GM19397 (cell line): ENCODE results near the gene CMTM2.
"Not testable (repeated sequence)": the region's sequence is repeated elsewhere in the genome, so short reads cannot be mapped to it uniquely, and the experiment has no call there.

Source experiments
- ATAC-seq: cut with Tn5 transposase; IDR thresholded peaks from one replicate; pipeline ENCODE4 v1.9.1; 2021; ENCODE audit warnings: mild to moderate bottlenecking, moderate library complexity; ENCODE audit not compliant: unreplicated experiment

CMTM2 gene

GRCh38 chr16:66605979-66606751 is 26.9 kb downstream of the CMTM2 start:
- ATAC-seq = no peak

DNA sequence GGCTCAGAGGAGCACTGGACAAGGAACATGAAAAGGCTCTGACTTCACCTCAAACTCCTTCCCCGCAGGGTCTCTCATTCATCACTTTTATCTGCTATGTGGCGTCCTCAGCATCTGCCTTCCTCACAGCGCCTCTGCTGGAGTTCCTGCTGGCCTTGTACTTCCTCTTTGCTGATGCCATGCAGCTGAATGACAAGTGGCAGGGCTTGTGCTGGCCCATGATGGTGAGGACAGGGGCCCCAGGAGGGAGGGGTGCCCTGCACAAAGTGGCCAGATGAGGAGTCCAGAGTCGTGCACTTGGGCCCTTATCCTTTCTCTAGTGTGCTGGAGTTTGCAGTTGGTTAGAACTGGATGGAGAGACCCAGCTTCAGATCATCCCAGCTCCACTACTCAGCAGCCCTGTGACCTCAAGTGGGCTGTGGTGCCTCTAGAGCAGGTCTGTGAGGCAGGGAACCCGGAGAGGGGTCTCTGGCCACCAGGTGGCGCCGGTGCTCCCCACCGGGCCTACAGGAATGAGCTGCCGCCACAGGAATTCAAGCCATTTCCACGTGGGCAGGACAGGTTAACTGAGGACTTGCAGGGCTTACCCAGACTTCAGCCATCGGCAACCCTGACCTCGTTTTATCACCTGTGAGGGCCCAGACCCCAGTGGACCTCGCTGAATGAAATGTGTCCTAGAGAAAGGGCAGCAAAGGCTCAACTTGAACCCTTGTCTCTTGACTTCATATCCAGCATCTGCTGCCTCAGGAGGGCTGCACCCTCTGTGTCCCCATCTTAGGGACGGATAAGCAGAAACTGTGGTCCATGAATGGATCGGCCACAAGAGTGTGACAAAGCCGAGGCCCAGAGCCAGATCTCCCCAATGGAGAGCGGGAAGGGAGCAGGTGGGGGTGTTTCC is 29.2 kb downstream of the CMTM2 start:
- ATAC-seq = no peak

DNA sequence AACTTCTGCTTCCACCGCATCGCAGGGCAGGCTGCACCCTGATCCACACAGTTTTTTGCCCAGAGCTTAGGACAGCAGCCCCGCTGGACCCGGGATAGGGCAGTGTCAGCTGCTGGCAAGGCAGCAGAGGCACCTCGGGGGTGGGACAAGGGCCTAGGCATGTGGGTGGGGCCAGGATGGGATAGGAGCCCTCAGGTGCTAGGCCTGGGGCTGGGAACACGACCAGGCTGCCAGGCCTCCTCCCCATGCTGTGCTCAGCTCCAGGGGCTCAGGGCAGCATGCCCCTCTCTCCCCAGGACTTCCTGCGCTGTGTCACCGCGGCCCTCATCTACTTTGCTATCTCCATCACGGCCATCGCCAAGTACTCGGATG is 29.9 kb downstream of the CMTM2 start:
- ATAC-seq = no peak

DNA sequence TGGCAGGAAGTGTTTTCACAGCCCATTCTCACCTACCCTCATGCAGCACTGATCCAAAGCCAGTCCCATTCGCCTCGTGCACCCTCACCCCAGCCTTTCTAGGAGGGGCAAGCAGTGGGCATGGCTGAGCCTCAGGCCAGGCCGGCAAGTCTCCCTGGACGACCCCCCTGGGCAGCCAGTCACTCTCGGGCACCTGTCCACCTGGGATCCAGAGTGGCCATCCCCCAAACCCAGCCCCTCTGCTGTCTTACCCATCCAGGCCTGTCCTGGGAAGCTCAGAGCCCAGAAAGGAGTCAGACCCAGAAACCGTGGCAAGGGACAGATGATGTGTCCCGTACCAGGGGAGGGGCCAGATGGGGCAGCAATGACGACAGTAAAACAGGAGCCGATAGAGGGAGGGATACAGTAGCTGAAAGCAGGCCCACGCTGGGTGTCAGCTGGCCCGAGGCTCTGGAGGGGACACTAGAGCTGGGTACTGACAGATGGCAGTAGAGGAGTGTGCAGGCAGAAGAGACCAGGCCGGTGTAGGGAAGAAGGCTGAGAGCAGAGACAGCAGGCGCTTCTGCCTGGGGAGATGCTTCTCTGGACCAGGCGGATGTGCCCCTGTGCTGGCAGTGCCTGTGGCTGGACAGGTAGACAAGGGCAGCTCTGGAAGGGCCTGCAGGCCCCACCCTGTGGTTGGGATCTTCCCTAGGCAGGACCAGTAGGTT is 31.0 kb downstream of the CMTM2 start:
- ATAC-seq = no peak

DNA sequence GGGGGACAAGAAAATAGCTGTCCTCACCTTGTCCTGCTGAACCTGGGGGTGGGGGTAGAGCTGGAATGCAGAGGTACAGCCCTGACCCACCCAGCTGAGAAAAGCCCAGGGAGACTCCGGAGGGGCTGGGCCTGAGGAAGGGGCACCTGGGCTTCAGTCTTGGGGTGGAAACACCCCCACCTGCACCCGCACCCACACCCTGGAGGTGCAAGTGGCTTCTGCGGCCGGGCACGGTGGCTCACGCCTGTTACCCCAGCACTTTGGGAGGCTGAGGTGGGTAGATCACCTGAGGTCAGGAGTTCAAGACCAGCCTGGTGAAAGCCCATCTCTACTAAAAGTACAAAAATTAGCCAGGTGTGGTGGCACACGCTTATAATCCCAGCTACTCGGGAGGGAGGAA is 32.6 kb downstream of the CMTM2 start:
- not testable (repeated sequence) for ATAC-seq

DNA sequence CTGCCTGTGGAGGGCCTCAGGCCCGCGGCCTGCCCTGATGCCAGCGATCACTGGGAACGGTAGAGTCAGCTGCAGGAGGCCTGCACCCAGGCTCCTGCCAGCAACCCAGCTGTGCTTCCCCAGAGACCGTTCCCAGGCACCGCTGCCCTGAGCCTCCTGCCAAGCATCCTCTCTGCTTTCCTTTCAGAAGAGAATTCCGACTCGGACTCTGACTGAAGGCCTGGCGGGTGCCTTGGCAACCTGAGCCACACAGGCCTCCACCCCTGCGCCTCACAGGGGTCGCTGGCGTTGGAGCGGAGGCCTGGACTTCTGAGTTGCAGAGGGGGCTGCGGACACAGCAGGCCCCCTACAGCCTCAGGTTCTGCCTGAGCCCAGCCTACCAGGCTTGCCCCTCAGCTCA is 33.2 kb downstream of the CMTM2 start:
- no peak for ATAC-seq

DNA sequence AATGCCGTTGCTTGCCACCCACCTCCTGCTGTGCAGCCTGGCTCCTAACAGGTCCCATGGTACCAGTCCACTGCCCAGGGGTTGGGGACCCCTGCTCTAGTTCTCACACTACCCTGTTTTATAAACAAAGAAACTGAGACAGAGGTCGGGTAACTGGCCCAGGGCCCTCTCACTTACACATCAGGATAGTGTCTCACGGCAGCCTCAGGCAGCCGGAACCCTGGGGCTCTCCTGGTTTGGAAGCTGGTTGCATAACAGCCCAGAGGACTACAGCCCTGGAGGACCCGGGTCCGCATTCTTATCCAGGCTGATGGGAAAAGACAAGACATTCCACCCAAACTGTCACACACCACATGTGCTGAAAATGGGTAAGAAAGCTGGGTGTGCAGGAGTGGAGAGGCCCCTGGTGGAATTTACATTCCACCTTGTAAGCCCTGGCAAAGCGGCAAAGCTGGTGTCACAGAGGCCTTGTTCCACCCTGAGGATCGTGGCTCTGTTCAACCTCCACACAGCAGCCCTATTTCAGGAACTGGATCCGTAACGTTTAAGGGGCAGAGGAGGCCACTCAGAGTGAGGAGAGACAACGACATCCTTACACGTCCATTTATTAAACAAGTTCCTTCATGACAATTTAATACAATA is 35.0 kb downstream of the CMTM2 start:
- no peak for ATAC-seq

DNA sequence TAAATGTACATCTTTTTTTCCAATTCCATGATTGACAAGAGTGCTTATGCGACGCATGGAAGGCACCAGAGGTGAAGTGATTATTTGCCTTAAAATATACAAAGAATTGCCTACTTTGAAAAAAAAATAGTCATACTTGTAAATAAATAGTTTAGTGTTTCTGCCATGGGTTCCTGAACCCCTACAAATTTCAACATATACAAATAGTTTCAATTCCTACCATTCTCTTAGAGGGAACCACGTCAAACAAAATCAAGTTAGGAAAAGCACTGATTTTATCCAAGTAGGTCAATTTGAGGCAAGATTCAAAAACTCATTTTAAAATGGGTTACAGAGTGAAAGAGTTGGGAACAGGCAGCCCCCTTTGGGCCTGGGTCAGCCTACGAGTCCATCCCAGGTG is 36.9 kb downstream of the CMTM2 start:
- ATAC-seq = no peak

DNA sequence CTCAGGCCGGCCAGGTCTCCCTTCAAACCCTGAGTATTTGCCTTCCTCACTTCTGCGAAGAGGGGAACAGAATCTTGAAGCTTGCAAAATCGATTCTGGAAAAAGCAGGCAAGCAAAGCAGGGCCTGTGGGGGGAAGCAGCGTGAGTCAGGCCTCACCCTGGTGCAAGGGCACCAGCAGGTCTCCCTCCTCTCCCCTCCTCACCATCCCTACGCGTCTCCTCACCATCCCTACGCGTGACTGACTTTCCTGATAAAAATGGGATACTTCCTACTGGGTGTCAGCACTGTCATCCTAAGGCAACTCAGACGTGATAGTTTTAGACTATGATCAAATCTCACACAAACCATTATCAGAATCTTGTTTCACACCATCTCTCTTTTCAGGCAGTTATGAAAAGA is 37.3 kb downstream of the CMTM2 start:
- no peak for ATAC-seq

- no peak for ATAC-seq
These were observed 37.8 kb downstream of the CMTM2 start for GRCh38 chr16:66617010-66617434.

DNA sequence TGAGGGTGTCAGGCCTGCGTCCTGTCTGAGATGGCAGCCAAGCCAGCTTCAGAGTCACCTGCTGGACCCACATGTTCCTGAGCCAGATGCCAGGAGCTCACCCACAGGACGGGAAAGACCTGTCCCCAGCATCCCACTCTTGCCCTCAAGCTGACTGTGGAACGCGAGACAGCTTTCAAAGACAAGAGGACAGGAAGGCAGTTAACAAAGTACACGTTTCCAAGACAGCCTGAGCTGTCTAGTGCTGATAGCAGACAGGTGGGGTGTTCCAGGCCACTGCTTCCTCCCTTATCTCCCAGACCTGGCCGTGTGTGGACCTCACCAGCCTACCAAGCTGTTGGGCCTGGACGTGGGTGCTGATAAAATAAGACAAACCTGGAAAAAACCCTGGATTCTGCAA is 38.5 kb downstream of the CMTM2 start:
- ATAC-seq = no peak

- ATAC-seq = no peak
These were observed 39.5 kb downstream of the CMTM2 start for GRCh38 chr16:66618588-66619375.

DNA sequence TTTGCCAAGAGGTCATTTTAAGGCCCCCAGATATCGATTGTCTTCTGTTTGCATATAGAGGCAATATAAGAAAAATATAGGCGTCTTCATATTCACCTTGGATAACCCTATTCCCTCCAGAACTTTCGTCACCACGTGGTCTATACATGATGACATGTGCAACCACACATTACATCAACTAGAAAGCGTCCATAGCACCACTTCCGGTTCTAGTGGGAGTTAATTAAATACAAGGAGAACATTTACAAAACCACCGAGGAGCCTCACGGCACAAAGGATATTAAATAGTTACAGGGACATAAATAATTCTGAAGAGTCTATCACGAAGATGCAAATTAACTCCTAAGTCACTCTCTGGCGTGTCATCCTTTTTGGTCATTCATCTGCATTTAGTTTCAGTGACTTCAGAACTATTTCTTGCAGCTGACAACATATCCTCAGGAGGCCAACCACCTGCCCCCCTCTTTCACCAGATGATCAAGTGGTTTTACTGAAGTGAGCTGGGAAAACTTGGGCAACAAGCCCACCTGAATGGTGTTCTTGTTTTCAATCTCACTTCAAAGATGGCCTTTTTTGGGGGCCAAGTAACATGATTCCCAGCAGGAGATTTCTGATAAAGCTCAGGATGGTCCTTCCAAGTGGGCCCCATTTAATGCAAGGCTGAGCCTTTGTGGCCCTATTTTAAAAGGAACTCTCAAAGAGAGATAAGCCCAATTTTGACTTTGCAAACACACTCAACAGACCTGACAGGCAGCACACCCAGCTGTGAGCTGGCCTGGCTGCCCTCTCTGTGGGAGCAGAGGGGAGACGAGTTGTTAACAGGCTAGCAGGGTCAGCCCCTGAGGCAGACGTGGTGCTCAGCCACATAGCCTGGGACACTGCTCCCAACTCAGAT is 40.5 kb downstream of the CMTM2 start:
- no peak for ATAC-seq

GRCh38 chr16:66620429-66620795 is 41.1 kb downstream of the CMTM2 start:
- ATAC-seq = no peak

DNA sequence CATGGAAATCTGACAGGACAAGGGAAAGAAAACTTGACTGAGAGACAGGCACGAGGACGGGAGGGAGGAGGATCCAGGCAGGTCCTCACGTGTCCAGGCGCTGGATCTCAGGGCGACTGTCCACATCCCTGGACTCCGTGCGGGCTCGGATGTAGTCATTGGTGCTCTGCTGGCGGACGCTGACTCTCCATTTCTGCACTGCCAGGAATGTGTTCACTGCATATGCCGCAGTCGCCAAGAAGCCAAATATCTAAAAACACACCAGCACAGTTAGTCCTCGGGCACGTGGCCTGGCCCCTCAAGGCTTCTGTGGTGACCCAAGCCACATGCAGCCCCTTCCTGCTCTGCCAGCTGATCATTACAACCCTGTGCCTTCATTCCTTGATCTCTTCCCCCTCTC is 42.7 kb downstream of the CMTM2 start:
- no peak for ATAC-seq

DNA sequence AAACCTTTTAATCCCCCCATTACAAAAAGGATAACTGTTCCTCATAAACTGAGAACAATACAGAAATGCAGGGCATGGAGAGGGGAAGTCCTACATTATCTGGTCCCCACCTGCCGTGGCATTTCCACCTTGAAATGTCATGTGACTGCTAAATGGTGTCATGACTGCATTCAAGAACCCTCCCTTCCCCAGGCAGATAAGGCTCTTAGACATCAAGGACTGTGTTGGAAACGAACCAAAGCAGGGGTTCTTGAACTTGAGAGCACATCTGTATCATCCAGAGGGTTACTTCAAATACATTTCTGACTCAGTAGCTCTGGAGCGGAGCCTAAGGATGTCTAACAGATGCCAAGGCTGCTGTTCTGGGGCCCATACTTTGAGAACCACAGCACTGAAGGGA is 43.6 kb downstream of the CMTM2 start:
- ATAC-seq = no peak

GRCh38 chr16:66623755-66624154 is 44.5 kb downstream of the CMTM2 start:
- no peak for ATAC-seq

- not testable (repeated sequence) for ATAC-seq
These were observed 48.5 kb downstream of the CMTM2 start for GRCh38 chr16:66627611-66628378.

- ATAC-seq = no peak
These were observed 50.6 kb downstream of the CMTM2 start for GRCh38 chr16:66629856-66630255.
